Inflammatory macrophage treated with lipopolysaccharide for 1 hour (primary cell): ENCODE data around the gene PDLIM7.

Source experiments
- DNase-seq, 2 donors: peaks; one replicate each; pipeline ENCODE4 v3.0.0-alpha.2; 2020 to 2022

PDLIM7 gene

DNA sequence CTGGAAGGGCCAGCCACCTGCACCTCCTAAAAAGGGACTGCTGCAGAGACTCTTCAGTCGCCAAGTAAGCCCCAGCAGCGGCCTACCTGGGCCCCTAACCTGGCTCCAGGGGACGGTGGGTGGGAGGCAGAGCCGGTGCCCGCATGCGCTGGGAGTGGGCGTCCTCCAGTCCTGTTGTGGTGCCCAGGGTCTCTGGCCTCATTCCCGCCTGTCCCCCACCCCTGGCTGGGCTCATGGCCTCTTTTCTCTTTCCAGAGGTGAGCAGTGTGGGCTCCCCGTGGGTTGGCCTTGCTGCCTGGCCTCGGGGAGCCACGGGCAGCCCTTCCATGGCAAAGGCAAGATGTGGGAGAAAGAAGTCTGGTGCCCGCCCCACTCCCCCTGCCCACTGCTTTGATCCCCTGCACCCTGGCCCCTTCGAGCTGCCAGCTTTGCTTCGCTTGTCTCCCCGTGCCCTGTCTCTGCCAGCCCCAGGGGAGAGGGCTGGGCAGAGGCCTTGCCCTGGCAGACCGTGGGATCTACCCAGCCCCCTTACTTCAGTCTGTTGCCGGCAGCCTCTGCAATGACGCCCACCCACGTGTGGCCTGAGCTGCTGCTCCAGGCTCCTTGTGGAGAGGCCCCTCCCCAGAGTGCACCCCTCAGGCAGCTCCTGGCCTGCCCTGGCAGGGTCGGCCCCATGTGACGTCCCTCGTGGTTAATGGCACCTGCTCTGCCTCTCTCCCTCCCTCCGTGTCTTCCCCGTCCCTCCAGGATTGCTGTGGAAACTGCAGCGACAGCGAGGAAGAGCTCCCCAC, 56.2 kb downstream of the PDLIM7 start:
- no peak for DNase-seq

DNA sequence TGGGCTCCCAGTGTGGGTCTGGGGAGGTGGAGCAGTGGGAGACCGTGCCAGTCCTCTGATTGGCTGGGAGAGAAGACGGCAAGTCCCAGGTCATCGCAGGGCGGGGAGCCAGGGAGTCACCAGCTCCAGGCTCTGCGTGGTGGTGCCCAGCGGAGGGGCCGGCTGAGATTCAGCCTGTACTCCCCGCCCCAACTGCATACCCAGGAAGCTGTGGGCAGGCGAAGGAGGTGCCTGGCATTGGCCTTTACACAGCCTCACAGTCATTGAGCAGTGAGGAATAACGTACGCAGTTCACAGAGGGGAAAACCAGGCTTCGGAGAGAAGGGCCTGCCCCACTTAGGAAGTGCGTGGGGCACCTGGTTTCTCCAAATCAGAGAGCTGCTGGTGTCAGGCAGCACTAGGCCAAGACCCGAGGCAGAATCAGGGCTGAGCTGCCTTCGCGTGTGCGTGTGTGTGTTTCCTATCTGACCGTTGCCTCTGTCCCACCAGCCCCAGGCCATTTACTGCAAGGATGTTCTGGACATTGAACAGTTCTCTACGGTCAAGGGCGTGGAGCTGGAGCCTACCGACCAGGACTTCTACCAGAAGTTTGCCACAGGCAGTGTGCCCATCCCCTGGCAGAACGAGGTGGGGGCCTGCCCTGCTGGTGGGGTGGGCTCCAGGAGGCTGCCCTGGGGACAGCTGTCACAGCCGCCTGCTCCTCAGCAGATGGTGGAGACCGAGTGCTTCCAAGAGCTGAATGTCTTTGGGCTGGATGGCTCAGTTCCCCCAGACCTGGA, 57.0 kb downstream of the PDLIM7 start:
- DNase-seq, result peak in 1 of 2 donors; percentile 23

DNA sequence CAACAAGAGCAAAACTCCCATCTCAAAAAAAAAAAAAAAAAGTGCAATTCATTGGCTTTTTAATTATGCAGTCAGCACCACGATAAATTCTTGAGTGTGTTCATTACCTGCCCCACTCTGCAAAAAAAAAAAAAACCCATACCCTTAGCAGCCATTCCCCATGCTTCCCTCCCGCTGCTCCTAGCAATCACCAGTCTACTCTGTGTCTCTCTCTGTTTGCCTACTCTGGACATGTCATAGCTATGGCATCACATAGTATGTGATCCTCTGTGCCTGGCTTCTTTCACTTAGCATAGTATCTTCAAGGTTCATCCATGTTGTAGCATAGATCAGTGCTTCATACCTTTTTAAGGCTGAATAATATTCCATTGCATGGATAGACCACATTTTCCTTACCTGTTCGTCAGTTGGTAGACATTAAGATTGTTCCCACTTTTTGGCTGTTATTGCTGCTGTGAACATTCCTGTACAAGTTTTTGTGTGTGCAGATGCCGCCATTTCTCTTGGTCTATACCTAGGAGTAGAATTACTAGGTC, 57.8 kb downstream of the PDLIM7 start:
- no peak for DNase-seq

GRCh38 chr5:177438468-177438867, 58.9 kb downstream of the PDLIM7 start:
- no peak for DNase-seq

- DNase-seq, result no peak
Measured at GRCh38 chr5:177437623-177438022, 59.8 kb downstream of the PDLIM7 start.

DNA sequence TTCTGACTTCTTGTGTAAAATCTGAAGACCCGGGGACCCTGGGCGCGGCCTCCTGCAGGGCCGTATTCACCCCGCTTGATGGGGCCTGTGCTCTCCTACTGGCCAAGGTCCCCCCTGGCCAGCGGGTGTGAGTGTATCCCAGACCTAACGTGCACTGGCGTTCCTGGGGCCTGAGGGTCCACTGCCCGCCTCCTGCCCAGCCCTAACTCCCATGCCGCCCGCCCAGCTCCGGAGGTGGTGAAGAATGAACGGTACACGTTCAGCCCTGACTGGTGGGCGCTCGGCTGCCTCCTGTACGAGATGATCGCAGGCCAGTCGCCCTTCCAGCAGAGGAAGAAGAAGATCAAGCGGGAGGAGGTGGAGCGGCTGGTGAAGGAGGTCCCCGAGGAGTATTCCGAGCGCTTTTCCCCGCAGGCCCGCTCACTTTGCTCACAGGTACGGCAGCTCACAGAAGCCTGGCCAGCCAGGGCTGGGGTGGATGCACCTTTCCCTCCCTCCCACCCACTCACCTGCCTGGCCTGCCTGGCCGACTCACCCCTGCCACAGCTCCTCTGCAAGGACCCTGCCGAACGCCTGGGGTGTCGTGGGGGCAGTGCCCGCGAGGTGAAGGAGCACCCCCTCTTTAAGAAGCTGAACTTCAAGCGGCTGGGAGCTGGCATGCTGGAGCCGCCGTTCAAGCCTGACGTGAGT, 61.4 kb downstream of the PDLIM7 start:
- DNase-seq, result no peak

GRCh38 chr5:177434942-177435738, 62.3 kb downstream of the PDLIM7 start:
- no peak for DNase-seq

- DNase-seq, result no peak
Measured at GRCh38 chr5:177434437-177434836, 63.0 kb downstream of the PDLIM7 start.

- DNase-seq, result no peak
Measured at GRCh38 chr5:177433658-177434217, 63.7 kb downstream of the PDLIM7 start.
